Measurements from ENCODE around the gene ZG16B.

DNA sequence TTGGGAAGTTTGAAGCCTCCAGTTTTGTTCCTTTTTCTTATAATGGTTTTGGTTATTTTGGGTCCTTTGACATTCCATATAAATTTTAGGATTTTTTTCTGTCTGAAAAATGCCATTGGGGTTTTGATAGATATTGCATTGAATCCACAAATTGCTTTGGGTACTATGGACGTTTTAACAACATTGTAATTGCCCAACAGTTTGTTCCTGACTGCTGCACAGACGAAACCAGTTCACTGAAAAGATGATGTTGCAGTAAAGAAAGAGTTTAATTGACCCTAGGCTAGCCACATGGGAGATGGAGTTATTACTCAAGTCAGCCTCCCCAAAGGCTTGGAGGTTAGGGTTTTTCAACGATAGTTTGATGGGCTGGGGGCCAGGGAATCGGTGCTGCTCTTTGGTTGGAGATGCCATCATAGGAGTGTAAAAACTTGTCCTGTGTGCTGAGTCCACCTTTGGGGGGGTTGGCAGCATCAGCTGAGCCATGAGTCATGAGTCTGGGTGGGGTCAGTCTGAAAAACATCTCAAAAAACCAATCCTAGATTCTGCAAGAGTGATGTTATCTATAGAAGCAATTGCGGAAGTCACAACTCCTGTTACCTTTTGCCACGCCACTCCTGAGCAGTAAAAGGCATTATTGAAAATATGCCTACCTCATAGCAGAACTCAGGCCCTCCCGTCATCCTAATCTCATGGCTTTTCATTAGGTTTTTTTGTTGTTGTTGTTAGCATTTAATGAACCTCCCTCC lies 34.5 kb upstream of the ZG16B start:
- TF ChIP-seq, protein P1, sequence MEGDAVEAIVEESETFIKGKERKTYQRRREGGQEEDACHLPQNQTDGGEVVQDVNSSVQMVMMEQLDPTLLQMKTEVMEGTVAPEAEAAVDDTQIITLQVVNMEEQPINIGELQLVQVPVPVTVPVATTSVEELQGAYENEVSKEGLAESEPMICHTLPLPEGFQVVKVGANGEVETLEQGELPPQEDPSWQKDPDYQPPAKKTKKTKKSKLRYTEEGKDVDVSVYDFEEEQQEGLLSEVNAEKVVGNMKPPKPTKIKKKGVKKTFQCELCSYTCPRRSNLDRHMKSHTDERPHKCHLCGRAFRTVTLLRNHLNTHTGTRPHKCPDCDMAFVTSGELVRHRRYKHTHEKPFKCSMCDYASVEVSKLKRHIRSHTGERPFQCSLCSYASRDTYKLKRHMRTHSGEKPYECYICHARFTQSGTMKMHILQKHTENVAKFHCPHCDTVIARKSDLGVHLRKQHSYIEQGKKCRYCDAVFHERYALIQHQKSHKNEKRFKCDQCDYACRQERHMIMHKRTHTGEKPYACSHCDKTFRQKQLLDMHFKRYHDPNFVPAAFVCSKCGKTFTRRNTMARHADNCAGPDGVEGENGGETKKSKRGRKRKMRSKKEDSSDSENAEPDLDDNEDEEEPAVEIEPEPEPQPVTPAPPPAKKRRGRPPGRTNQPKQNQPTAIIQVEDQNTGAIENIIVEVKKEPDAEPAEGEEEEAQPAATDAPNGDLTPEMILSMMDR (IDR thresholded peaks at IDR 0.05; ENCODE audit: low read depth, low read length): no peak
- no peak for TF ChIP-seq POLR2A (IDR thresholded peaks at IDR 0.05; ENCODE audit: extremely low read depth, insufficient read length)
